GM12892 (cell line): ENCODE measurements around the gene SSRP1.

ENCODE experiments used
- DNase-seq: peaks from one replicate; pipeline ENCODE4 v3.0.0; 2011; ENCODE audit not compliant: insufficient read length
- FAIRE-seq: peaks from 2 replicates; lab custom pipeline; 2011; peaks lifted over from hg19 to GRCh38; lab: Jason Lieb, UNC
- POLR2A ChIP-seq: IDR thresholded peaks from 2 replicates; pipeline ENCODE4 v1.6.1; 2011; ENCODE audit warnings: low read depth, low read length, control low read depth
- POLR2AphosphoS5 ChIP-seq: IDR thresholded peaks from 2 replicates; pipeline ENCODE4 v1.6.1; 2011; ENCODE audit warnings: low read depth, low read length, control low read depth
- TAF1 ChIP-seq: IDR thresholded peaks from 2 replicates; pipeline ENCODE4 v1.6.1; 2011; ENCODE audit warnings: low read depth, mild to moderate bottlenecking, control low read depth, low read length, borderline replicate concordance

The SSRP1 gene

DNA sequence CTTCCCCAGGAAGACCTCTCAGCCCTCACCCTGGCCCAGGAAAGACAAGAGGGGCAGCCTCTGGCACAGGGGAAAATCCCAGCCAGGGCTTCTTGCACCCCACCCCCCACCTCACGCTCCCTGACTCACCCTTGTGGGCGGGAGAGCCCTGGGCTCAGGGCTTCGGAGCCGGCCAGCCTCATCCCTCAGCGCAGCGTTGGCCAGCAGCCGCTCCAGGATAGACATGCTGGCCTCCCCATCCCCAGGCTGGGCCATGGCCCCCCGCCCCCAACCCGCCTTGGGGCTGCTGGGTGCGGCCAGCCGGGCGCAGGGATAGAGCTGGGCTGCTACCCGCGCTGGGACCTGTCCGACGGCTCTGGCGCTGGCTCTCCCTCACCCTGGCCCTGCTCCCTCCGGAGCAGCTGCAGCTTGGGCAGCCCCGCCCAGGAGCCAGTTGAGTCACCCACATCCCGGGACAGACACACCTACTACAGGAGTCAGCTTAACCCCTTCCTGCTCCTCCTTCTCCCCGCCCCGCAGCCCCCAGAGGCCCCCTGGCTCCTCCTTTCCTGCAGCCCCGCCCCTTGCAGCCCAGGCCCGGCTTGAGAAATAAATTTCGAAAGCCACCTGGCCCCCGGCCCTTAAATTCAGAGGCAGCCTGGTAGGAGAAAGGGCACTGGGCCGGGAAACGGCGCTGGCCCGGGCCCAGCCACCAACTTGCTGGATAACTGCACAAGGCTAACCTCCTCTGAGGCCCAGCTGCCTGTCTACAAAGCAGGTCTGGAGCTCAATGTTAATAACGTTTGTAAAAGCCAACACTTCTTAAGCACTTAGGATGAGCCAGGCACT, 24.4 kb downstream of the SSRP1 start:
- TF ChIP-seq POLR2A (no peak), TAF1 (no peak), POLR2AphosphoS5 (no peak)
- FAIRE-seq (peak; percentile 91), DNase-seq (peak; percentile 86)

GRCh38 chr11:57310630-57311086, 25.0 kb downstream of the SSRP1 start:
- no peak for TF ChIP-seq TAF1
- no peak for TF ChIP-seq POLR2AphosphoS5
- TF ChIP-seq POLR2A = no peak

DNA sequence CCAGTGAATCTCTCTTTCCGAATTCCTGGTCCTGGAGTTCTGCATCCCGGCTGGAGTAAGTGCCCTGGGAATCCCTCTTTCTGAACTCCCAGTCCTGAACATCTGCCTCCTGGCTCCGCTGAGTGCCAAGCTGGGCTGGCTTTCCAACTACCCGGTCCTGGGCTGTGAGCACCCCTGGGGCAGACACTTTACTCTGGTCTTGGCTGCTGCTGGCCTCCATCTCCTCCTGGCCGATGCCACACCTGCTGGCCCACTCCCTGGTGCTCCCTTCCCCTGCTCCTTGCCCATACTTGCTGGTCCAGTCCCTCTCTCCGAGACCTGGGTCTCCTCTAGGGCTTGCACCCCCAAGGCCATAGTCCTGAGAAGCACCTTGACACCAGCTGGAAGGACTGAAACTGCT, 25.6 kb downstream of the SSRP1 start:
- no peak for DNase-seq
- no peak for TF ChIP-seq POLR2A
- FAIRE-seq = no peak

More at GRCh38 chr11:57310630-57311086, 25.0 kb downstream of the SSRP1 start:
- DNase-seq = no peak
- no peak for FAIRE-seq

- FAIRE-seq (no peak), DNase-seq (no peak)
- TF ChIP-seq POLR2AphosphoS5 (0 out of 2 replicates have a peak, but pooled peaks have one; percentile 15), POLR2A (no peak)
These were observed 26.3 kb downstream of the SSRP1 start for GRCh38 chr11:57309106-57310059.

DNA sequence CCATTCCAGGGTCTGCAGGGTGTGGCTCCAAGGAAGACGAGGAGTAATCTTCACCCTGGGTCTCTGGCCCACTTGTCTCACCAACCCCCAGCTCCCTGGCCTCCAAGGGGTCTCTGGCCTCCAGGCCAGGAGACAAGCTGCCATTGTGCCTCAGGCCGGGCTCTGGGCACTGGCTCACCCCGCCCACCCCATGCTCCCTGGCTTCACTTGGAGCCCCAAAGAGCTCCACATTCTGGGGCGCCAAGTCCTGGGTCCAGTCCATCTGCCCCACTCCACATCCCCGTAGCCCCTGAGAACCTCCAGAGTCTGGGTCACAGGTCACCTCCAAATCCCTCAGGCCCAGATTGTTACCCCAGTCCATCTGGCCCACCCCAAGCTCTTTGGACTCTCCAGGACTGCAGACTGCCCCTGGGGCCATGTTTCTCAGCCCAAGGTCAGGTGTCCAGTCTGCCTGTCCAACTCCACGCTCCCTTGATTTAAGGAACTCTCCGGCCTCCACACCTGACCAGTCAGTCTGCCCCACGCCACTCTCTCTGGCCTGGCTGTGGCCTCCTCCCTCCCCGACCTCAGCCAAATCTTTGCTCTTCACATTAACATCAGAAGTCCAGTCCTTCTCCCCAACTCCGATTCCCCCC, 27.1 kb downstream of the SSRP1 start:
- 0 out of 2 replicates have a peak, but pooled peaks have one; percentile 23 for TF ChIP-seq POLR2AphosphoS5
- TF ChIP-seq POLR2A = no peak
- DNase-seq = no peak
- FAIRE-seq = no peak

GRCh38 chr11:57307666-57308270, 27.9 kb downstream of the SSRP1 start:
- TF ChIP-seq TAF1 (no peak), POLR2A (no peak), POLR2AphosphoS5 (no peak)
- peak; percentile 62 for FAIRE-seq
- DNase-seq = no peak

GRCh38 chr11:57306940-57307565, 28.6 kb downstream of the SSRP1 start:
- FAIRE-seq = no peak
- TF ChIP-seq POLR2A = no peak
- no peak for TF ChIP-seq TAF1
- TF ChIP-seq POLR2AphosphoS5 = no peak
- no peak for DNase-seq

- TF ChIP-seq TAF1 (no peak), POLR2AphosphoS5 (no peak), POLR2A (no peak)
- FAIRE-seq (no peak), DNase-seq (no peak)
These were observed 29.4 kb downstream of the SSRP1 start for GRCh38 chr11:57306161-57306876.

DNA sequence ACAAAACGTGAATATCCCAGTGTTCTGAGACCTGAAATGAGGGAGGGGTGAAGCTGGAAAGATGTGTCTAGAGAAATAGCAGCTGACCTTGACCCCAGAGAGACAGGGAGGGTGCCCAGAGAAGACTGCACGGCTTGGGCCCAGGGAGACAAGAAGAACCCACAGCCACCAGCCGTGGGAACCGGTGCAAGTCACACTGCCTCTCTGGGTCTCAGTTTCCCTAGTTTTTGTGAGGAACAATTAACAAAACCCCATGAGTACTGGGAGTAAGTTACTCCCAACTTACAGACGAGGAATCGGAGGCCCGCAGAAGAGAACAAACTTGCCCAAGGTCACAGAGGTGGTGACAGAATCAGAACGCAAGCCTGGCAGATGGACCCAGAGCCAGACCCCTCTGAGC, 30.2 kb downstream of the SSRP1 start:
- no peak for TF ChIP-seq TAF1
- TF ChIP-seq POLR2AphosphoS5 = no peak
- no peak for FAIRE-seq
- DNase-seq = no peak

GRCh38 chr11:57303990-57304579, 31.6 kb downstream of the SSRP1 start:
- DNase-seq (no peak), FAIRE-seq (no peak)
- no peak for TF ChIP-seq TAF1
- no peak for TF ChIP-seq POLR2AphosphoS5
- no peak for TF ChIP-seq POLR2A
